ENCODE measurements around the gene NSDHL.

The NSDHL gene

GRCh38 chrX:152822383-152823086 lies 8.3 kb upstream of the NSDHL start:
- Histone ChIP-seq H3K18ac (ENCODE audit: low read length) (no peak overlapping the region), H3K4me3 (ENCODE audit: low read length in 2 of 2) (no peak overlapping the region), H2BK5ac (ENCODE audit: low read length) (no peak overlapping the region), H3K79me1 (ENCODE audit: low read depth, low read length) (no peaks in the 10 kb centered on the region), H4K8ac (ENCODE audit: low read depth, low read length) (no peak overlapping the region), H3K9me3 (replicated peaks in 1 of 2; ENCODE audit: control insufficient read depth in 2 of 2, insufficient read depth in 1 of 2, low read depth in 1 of 2, low read length in 2 of 2) (no peaks in the 10 kb centered on the region), H3K9ac (ENCODE audit: low read depth, low read length, poor library complexity) (no peak overlapping the region), H2BK12ac (ENCODE audit: low read length) (no peak overlapping the region), H3K4me1 (ENCODE audit: control insufficient read depth in 2 of 2, insufficient read depth in 1 of 2, low read depth in 1 of 2, low read length in 2 of 2) (no peaks in the 10 kb centered on the region), H3K27me3 (ENCODE audit: control insufficient read depth in 3 of 3, insufficient read depth in 3 of 3, low read depth in 1 of 3, low read length in 3 of 3) (peaks cover 0 to 28% (median 0%) of the 10 kb centered on the region in 3 experiments), H3K4me2 (ENCODE audit: insufficient read depth, low read length, poor library complexity, severe bottlenecking) (no peak overlapping the region), H2BK15ac (ENCODE audit: low read length) (no peak overlapping the region), H3K27ac (replicated peaks; ENCODE audit: low read length) (no peak overlapping the region), H2AK5ac (ENCODE audit: low read depth, low read length) (no peak overlapping the region), H4K91ac (ENCODE audit: low read depth, low read length, poor library complexity) (no peak overlapping the region), H3K36me3 (replicated peaks in 1 of 2; ENCODE audit: control insufficient read depth in 2 of 2, insufficient read depth in 2 of 2, low read length in 2 of 2) (peaks cover 0 to 6% of the 10 kb centered on the region in 2 donors), H3K4ac (ENCODE audit: low read length) (no peak overlapping the region), H3K23ac (ENCODE audit: low read depth, low read length, poor library complexity) (no peak overlapping the region), H3K14ac (ENCODE audit: low read length) (no peak overlapping the region), H2BK120ac (ENCODE audit: low read depth, low read length) (no peak overlapping the region), H2AFZ (ENCODE audit: low read length) (no peak overlapping the region)
- no peak for DNase-seq (ENCODE audit: low spot score)
- WGBS, 2 donors (ENCODE audit: extremely low coverage in 2 of 2, insufficient read length in 2 of 2, insufficient replicate concordance in 1 of 2) = no CpG with 5 or more reads among the region's 6 CpGs

- H3K23ac ChIP-seq (ENCODE audit: low read depth, low read length, poor library complexity) = no peak overlapping the region
- H3K36me3 ChIP-seq (replicated peaks in 1 of 2; ENCODE audit: control insufficient read depth in 2 of 2, insufficient read depth in 2 of 2, low read length in 2 of 2) = peaks cover 0 to 17% of the 10 kb centered on the region in 2 donors
- no peak overlapping the region for H2AFZ ChIP-seq (ENCODE audit: low read length)
- H3K18ac ChIP-seq (ENCODE audit: low read length) = no peak overlapping the region
- no peak overlapping the region for H2AK5ac ChIP-seq (ENCODE audit: low read depth, low read length)
- WGBS, 2 donors (ENCODE audit: extremely low coverage in 2 of 2, insufficient read length in 2 of 2, insufficient replicate concordance in 1 of 2) = no CpG with 5 or more reads among the region's 6 CpGs
- no peak overlapping the region for H2BK12ac ChIP-seq (ENCODE audit: low read length)
- no peak for DNase-seq (ENCODE audit: low spot score)
- H4K91ac ChIP-seq (ENCODE audit: low read depth, low read length, poor library complexity) = no peak overlapping the region
- H3K4ac ChIP-seq (ENCODE audit: low read length) = no peak overlapping the region
- no peak overlapping the region for H2BK5ac ChIP-seq (ENCODE audit: low read length)
- H3K27ac ChIP-seq (replicated peaks; ENCODE audit: low read length) = no peak overlapping the region
- no peak overlapping the region for H3K14ac ChIP-seq (ENCODE audit: low read length)
- no peaks in the 10 kb centered on the region for H3K4me1 ChIP-seq (ENCODE audit: control insufficient read depth in 2 of 2, insufficient read depth in 1 of 2, low read depth in 1 of 2, low read length in 2 of 2)
- H3K9ac ChIP-seq (ENCODE audit: low read depth, low read length, poor library complexity) = no peak overlapping the region
- H3K9me3 ChIP-seq (replicated peaks in 1 of 2; ENCODE audit: control insufficient read depth in 2 of 2, insufficient read depth in 1 of 2, low read depth in 1 of 2, low read length in 2 of 2) = no peaks in the 10 kb centered on the region
- no peak overlapping the region for H2BK15ac ChIP-seq (ENCODE audit: low read length)
- no peaks in the 10 kb centered on the region for H3K79me1 ChIP-seq (ENCODE audit: low read depth, low read length)
- H4K8ac ChIP-seq (ENCODE audit: low read depth, low read length) = no peak overlapping the region
- no peak overlapping the region for H2BK120ac ChIP-seq (ENCODE audit: low read depth, low read length)
- no peak overlapping the region for H3K4me2 ChIP-seq (ENCODE audit: insufficient read depth, low read length, poor library complexity, severe bottlenecking)
- H3K4me3 ChIP-seq (ENCODE audit: low read length in 2 of 2) = no peak overlapping the region
- peaks cover 0 to 24% (median 0%) of the 10 kb centered on the region in 3 experiments for H3K27me3 ChIP-seq (ENCODE audit: control insufficient read depth in 3 of 3, insufficient read depth in 3 of 3, low read depth in 1 of 3, low read length in 3 of 3)
Observed at GRCh38 chrX:152823657-152824056, 7.2 kb upstream of the NSDHL start.

GRCh38 chrX:152824841-152825374 lies 6.0 kb upstream of the NSDHL start:
- Histone ChIP-seq H4K91ac (ENCODE audit: low read depth, low read length, poor library complexity) (no peak overlapping the region), H2BK5ac (ENCODE audit: low read length) (no peak overlapping the region), H2BK15ac (ENCODE audit: low read length) (no peak overlapping the region), H3K14ac (ENCODE audit: low read length) (no peak overlapping the region), H3K36me3 (replicated peaks in 1 of 2; ENCODE audit: control insufficient read depth in 2 of 2, insufficient read depth in 2 of 2, low read length in 2 of 2) (peaks cover 0 to 23% of the 10 kb centered on the region in 2 donors), H3K9me3 (replicated peaks in 1 of 2; ENCODE audit: control insufficient read depth in 2 of 2, insufficient read depth in 1 of 2, low read depth in 1 of 2, low read length in 2 of 2) (no peaks in the 10 kb centered on the region), H3K18ac (ENCODE audit: low read length) (no peak overlapping the region), H3K4me1 (ENCODE audit: control insufficient read depth in 2 of 2, insufficient read depth in 1 of 2, low read depth in 1 of 2, low read length in 2 of 2) (no peaks in the 10 kb centered on the region), H3K27me3 (ENCODE audit: control insufficient read depth in 3 of 3, insufficient read depth in 3 of 3, low read depth in 1 of 3, low read length in 3 of 3) (peaks cover 0 to 24% (median 0%) of the 10 kb centered on the region in 3 experiments), H2AFZ (ENCODE audit: low read length) (no peak overlapping the region), H3K4me3 (ENCODE audit: low read length in 2 of 2) (no peak overlapping the region), H3K4ac (ENCODE audit: low read length) (no peak overlapping the region), H2BK12ac (ENCODE audit: low read length) (no peak overlapping the region), H3K79me1 (ENCODE audit: low read depth, low read length) (no peaks in the 10 kb centered on the region), H2AK5ac (ENCODE audit: low read depth, low read length) (no peak overlapping the region), H3K27ac (replicated peaks; ENCODE audit: low read length) (no peak overlapping the region), H3K9ac (ENCODE audit: low read depth, low read length, poor library complexity) (no peak overlapping the region), H2BK120ac (ENCODE audit: low read depth, low read length) (no peak overlapping the region), H3K23ac (ENCODE audit: low read depth, low read length, poor library complexity) (no peak overlapping the region), H3K4me2 (ENCODE audit: insufficient read depth, low read length, poor library complexity, severe bottlenecking) (no peak overlapping the region), H4K8ac (ENCODE audit: low read depth, low read length) (no peak overlapping the region)
- WGBS, 2 donors (ENCODE audit: extremely low coverage in 2 of 2, insufficient read length in 2 of 2, insufficient replicate concordance in 1 of 2) = no CpG with 5 or more reads among the region's 7 CpGs
- no peak for DNase-seq (ENCODE audit: low spot score)

- H2AK5ac ChIP-seq (ENCODE audit: low read depth, low read length) = no peak overlapping the region
- no peak overlapping the region for H3K27ac ChIP-seq (replicated peaks; ENCODE audit: low read length)
- H3K27me3 ChIP-seq (ENCODE audit: control insufficient read depth in 3 of 3, insufficient read depth in 3 of 3, low read depth in 1 of 3, low read length in 3 of 3) = peaks cover 0 to 2% (median 0%) of the 10 kb centered on the region in 3 experiments
- H3K23ac ChIP-seq (ENCODE audit: low read depth, low read length, poor library complexity) = no peak overlapping the region
- no peak overlapping the region for H3K14ac ChIP-seq (ENCODE audit: low read length)
- H4K91ac ChIP-seq (ENCODE audit: low read depth, low read length, poor library complexity) = no peak overlapping the region
- peaks cover 0 to 1% of the 10 kb centered on the region in 2 donors for H3K4me1 ChIP-seq (ENCODE audit: control insufficient read depth in 2 of 2, insufficient read depth in 1 of 2, low read depth in 1 of 2, low read length in 2 of 2)
- H2BK15ac ChIP-seq (ENCODE audit: low read length) = no peak overlapping the region
- no peak overlapping the region for H2BK5ac ChIP-seq (ENCODE audit: low read length)
- H4K8ac ChIP-seq (ENCODE audit: low read depth, low read length) = no peak overlapping the region
- no peak for DNase-seq (ENCODE audit: low spot score)
- peaks cover 5 to 54% of the 10 kb centered on the region in 2 donors for H3K36me3 ChIP-seq (replicated peaks in 1 of 2; ENCODE audit: control insufficient read depth in 2 of 2, insufficient read depth in 2 of 2, low read length in 2 of 2)
- peak overlapping the region; percentile 81 for H2AFZ ChIP-seq (ENCODE audit: low read length)
- peaks cover 0 to 6% of the 10 kb centered on the region in 2 donors for H3K9me3 ChIP-seq (replicated peaks in 1 of 2; ENCODE audit: control insufficient read depth in 2 of 2, insufficient read depth in 1 of 2, low read depth in 1 of 2, low read length in 2 of 2)
- H3K9ac ChIP-seq (ENCODE audit: low read depth, low read length, poor library complexity) = peak overlapping the region; percentile 60
- no peak overlapping the region for H2BK12ac ChIP-seq (ENCODE audit: low read length)
- H3K4me3 ChIP-seq (ENCODE audit: low read length in 2 of 2) = peak overlapping the region; percentile 89 to 91
- peaks cover 3% of the 10 kb centered on the region for H3K79me1 ChIP-seq (ENCODE audit: low read depth, low read length)
- no peak overlapping the region for H3K4ac ChIP-seq (ENCODE audit: low read length)
- no peak overlapping the region for H2BK120ac ChIP-seq (ENCODE audit: low read depth, low read length)
- H3K4me2 ChIP-seq (ENCODE audit: insufficient read depth, low read length, poor library complexity, severe bottlenecking) = peak overlapping the region; percentile 57
- H3K18ac ChIP-seq (ENCODE audit: low read length) = no peak overlapping the region
- no CpG with 5 or more reads among the region's 10 CpGs for WGBS, 2 donors (ENCODE audit: extremely low coverage in 2 of 2, insufficient read length in 2 of 2, insufficient replicate concordance in 1 of 2)
Observed at GRCh38 chrX:152831391-152831790, 528 bp downstream of the NSDHL start.
